ENCODE measurements around the gene NCKAP5. TPM values are rescaled to one million over a fixed set of nuclear protein-coding genes. Genes with fewer than 3 reads are reported as not detected.

NCKAP5 gene
- polyA plus RNA-seq, 1 experiment, result 2.1 TPM

GRCh38 chr2:133377599-133377998 is 190.7 kb downstream of the NCKAP5 start:
- CTCF ChIA-PET, result no interaction called here
- TF ChIP-seq CTCF (IDR thresholded peaks at IDR 0.05; ENCODE audit: insufficient read depth, low read depth, low read length), result no peak
- no peak overlapping the region for H3K4me3 ChIP-seq (ENCODE audit: low read depth, low read length)
- no peak for DNase-seq (ENCODE audit: low read depth)
- H3K36me3 ChIP-seq (ENCODE audit: control insufficient read depth, insufficient read depth, low read length), result no peaks in the 10 kb centered on the region
- H3K27me3 ChIP-seq (ENCODE audit: control insufficient read depth, insufficient read depth, low read length), result no peaks in the 10 kb centered on the region
- POLR2A ChIA-PET, result no interaction called here

DNA sequence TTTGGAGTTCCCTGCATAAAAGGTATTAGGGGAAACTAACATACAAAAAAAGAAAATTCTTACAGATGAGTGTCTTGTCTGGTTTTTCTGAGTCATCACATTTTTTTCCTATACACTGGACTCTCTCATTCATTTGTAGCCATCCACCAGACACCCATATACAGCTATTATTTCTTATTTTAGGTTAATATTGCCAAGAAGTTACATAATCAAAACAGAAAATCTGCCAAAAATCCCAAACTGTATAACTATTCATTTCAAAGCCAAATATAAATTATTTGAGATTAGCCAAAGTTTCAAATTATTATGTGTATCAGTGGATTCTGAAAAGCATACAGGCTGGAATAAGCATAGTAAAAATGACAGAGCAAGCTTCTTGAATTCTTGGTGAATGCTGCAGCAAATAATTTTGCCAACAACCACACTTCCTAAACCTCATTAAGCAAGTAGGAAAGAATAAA is 191.2 kb downstream of the NCKAP5 start:
- ChIA-PET POLR2A (no interaction called here), CTCF (interaction anchor here (0.6 kb wide), 1 partner anchor 113 kb away, joined by 3 read pairs; no protein-coding TSS in a partner anchor)
- Histone ChIP-seq H3K27me3 (ENCODE audit: control insufficient read depth, insufficient read depth, low read length) (no peaks in the 10 kb centered on the region), H3K4me3 (ENCODE audit: low read depth, low read length) (no peak overlapping the region), H3K36me3 (ENCODE audit: control insufficient read depth, insufficient read depth, low read length) (no peaks in the 10 kb centered on the region)
- TF ChIP-seq CTCF (IDR thresholded peaks at IDR 0.05; ENCODE audit: insufficient read depth, low read depth, low read length), result no peak
- peak; percentile 72 for DNase-seq (ENCODE audit: low read depth)

GRCh38 chr2:133374781-133375180 is 193.5 kb downstream of the NCKAP5 start:
- no peak for TF ChIP-seq CTCF (IDR thresholded peaks at IDR 0.05; ENCODE audit: insufficient read depth, low read depth, low read length)
- ChIA-PET POLR2A (no interaction called here), CTCF (no interaction called here)
- Histone ChIP-seq H3K4me3 (ENCODE audit: low read depth, low read length) (no peak overlapping the region), H3K27me3 (ENCODE audit: control insufficient read depth, insufficient read depth, low read length) (no peaks in the 10 kb centered on the region), H3K36me3 (ENCODE audit: control insufficient read depth, insufficient read depth, low read length) (no peaks in the 10 kb centered on the region)
- no peak for DNase-seq (ENCODE audit: low read depth)

GRCh38 chr2:133371286-133371685 is 197.0 kb downstream of the NCKAP5 start:
- H3K4me3 ChIP-seq (ENCODE audit: low read depth, low read length), result no peak overlapping the region
- DNase-seq (ENCODE audit: low read depth), result no peak
- CTCF ChIA-PET, result interaction anchor here (0.6 kb wide), 1 partner anchor 265 kb away, joined by 3 read pairs; no protein-coding TSS in a partner anchor
- no peaks in the 10 kb centered on the region for H3K27me3 ChIP-seq (ENCODE audit: control insufficient read depth, insufficient read depth, low read length)
- no peaks in the 10 kb centered on the region for H3K36me3 ChIP-seq (ENCODE audit: control insufficient read depth, insufficient read depth, low read length)
- POLR2A ChIA-PET, result no interaction called here
- no peak for TF ChIP-seq CTCF (IDR thresholded peaks at IDR 0.05; ENCODE audit: insufficient read depth, low read depth, low read length)

- no peak for DNase-seq (ENCODE audit: low read depth)
- POLR2A ChIA-PET, result no interaction called here
- Histone ChIP-seq H3K4me3 (ENCODE audit: low read depth, low read length) (no peak overlapping the region), H3K27me3 (ENCODE audit: control insufficient read depth, insufficient read depth, low read length) (no peaks in the 10 kb centered on the region), H3K36me3 (ENCODE audit: control insufficient read depth, insufficient read depth, low read length) (no peaks in the 10 kb centered on the region)
- TF ChIP-seq CTCF (IDR thresholded peaks at IDR 0.05; ENCODE audit: insufficient read depth, low read depth, low read length), result no peak
- CTCF ChIA-PET, result no interaction called here
Measured at GRCh38 chr2:133369901-133370658, 198.2 kb downstream of the NCKAP5 start.
